GM21381 (cell line): ENCODE measurements around the gene FAM3C.
A peak's percentile ranks its signal among the peaks of the same experiment; 100 is the strongest.

ENCODE experiments used
- ATAC-seq: cut with Tn5 transposase; IDR thresholded peaks from one replicate; pipeline ENCODE4 v1.9.1; 2021; ENCODE audit warnings: mild to moderate bottlenecking, moderate library complexity; ENCODE audit not compliant: unreplicated experiment

FAM3C gene

GRCh38 chr7:121411597-121411979, 15.5 kb upstream of the FAM3C start:
- ATAC-seq = no peak

DNA sequence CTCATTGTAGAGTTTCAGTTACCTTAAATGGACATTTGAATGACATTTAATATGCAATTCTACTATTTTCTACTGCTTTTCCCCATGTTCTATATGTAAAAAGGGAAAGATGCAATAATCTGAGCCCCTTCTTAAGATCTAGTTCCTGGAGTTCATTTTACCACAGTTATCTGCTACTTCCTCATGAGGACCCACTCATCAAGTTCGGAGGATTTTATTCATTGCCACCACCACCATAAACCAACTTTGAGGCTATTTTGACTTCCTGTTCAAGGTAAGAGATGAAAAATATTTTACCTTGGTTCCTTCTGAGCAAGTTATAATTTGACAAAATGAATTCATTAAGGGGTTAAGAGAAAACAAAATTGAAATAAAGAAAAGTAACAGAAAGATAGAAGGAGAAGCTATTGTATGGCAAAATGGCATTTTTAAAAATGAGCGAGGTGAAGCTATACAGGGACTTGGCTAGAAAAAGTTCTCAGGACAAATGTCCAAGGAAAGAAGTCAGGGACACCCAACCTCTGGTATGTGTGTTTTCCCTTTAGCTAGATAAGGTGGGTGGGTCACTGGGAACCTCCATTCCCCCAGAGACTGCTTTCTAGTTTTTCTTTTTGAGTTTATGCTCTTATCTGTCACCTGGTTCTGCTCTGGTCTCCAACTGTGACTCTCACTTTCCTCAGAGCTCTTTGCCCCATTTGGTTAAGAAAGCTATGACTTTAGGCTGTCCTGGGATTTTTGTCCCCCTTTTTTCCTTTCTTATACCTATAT, 14.9 kb upstream of the FAM3C start:
- no peak for ATAC-seq

GRCh38 chr7:121406944-121407343, 10.8 kb upstream of the FAM3C start:
- no peak for ATAC-seq

DNA sequence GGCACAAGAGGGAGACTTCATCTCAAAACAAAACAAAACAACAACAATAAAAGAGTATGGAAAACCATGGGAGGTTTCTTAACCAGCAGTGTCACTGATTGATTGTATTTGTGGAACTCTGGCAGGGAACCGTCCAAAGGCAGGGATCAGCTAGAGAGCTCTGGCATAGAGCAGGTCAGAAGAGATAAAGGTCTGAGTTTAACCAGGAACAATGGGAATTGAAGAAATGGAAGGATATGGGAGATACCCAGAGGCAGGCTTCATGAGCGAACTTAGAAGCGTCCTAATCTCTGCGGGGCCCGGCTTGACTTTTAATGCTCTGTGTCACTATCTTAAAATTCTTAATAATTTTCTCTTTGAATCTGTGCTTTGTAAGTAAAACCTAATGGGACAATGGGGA, 10.4 kb upstream of the FAM3C start:
- ATAC-seq = no peak

DNA sequence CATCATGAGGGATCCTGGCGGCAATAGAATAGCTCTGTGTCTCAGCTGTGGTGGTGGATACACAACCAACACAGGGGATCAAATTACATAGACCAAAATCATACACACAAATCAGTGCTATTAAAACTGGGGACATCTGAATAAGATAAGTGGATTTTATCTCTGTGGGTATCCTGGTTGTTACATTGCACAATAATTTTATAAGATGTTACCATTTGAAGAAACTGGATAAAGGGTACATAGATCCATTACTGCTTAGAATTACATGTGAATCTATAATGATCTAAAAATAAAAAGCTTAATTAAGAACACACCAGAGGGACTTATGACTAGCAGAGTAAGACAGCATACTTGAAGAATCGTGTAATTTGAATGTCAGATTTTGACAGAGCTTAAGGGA, 8.2 kb upstream of the FAM3C start:
- no peak for ATAC-seq

DNA sequence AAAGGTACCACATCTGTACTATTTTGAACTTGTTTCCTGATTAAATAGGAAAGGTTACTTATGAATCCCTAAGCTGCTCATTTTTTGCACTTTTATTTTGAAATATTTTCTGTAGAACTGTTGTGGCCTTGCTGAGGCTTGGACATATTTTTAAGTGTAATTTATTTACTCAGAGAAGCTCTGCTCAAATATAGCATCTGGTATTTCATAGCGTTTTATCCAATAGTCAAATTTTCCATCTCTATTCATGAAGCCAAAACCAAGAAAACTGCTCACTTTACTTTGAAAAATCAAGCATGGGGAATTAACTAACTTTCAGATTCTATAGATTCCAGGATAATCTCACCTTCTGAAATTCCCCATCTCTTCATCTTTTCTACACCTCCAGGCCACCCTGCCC, 6.6 kb upstream of the FAM3C start:
- no peak for ATAC-seq

DNA sequence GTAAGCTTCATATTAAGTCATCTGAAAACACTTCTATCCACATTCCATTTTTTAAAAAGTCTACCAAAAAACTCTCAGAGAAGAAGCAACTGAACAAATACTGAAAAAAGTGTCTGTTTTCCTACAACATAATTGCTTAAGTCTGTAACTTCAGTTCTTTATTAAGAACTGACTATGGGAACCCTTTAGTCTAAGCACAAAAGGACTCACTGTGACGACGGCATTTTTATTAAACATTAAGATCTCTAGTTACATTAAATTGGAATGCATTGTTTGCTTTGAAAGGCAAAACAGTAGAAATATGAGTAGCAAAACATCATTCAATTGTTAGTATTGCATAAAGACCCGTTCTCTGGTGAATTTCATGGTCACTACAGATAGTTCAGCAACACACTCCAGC, 5.8 kb upstream of the FAM3C start:
- ATAC-seq = no peak

- no peak for ATAC-seq
Measured at GRCh38 chr7:121398246-121398645, 2.1 kb upstream of the FAM3C start.

GRCh38 chr7:121397822-121398221, 1.7 kb upstream of the FAM3C start:
- ATAC-seq = no peak

DNA sequence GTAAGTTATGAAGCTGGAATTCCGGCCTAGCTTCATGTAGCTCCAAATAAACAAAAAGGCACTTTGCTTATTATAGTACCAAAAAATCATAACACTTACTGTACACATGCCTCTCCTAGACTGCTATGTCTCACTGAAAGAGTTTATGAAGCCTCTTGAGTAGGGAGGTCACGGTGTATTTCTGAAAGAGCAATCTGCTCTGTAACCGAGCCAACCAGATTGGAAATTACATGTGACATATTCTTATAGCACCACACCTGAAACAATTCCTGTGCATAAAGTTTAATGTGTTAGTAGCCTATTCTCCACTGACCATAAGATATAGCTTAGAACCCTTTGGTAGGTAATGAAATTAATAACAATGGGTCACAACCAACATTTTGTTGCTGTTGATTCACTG, 1.3 kb upstream of the FAM3C start:
- ATAC-seq = no peak

- ATAC-seq = peak; percentile 34
Measured at GRCh38 chr7:121395494-121395960, 581 bp downstream of the FAM3C start.

DNA sequence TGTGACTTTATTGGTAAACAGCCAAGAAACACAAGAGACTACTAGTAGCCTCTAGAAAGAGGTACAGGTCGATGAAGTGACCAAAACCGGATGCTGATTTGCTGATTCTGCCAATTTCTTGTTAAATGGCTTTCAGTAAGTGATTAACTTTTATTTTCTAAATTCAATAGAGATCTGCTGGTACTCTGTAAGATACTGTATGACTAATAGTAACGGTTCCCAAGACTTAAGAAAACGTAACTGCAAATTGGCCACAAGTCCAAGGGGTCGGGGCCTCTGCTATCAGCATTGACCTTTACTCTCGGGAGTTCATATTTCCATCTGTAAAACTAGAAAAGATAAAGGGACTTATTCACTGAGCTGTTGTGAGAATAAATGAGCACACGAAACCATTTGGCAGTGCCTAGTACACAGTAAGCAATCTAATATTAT, 1.4 kb downstream of the FAM3C start:
- ATAC-seq = peak; percentile 22

- no peak for ATAC-seq
Measured at GRCh38 chr7:121393005-121393366, 3.1 kb downstream of the FAM3C start.

DNA sequence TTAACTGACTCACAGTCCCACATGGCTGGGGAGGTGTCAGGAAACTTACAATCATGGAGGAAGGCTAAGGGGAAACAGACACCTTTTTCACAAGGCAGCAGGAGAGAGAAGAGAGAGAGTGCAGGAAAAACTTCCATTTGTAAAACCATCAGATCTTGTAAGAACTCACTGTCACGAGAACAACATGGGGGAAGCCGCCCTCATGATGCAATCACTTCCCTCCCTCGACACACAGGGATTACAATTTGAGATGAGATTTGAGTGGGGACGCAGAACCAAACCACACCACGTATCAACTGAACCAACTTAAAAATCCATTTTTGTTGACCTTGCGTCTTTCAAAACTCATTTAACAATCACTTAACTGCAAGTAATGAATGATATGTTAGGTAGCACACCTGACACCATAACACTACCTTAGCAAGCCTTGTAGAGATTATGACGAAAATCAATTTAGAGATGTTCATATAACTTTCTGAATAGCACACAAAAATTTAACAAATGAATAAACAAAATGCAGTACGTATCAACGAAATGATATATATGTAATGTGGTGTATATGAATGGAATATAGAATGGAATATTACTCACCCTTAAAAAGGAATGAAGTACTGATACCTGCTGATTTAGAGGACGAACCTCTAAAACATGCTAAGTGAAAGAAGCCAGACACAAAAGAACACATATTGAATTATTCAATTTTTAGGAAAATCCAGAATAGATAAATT, 3.7 kb downstream of the FAM3C start:
- no peak for ATAC-seq

DNA sequence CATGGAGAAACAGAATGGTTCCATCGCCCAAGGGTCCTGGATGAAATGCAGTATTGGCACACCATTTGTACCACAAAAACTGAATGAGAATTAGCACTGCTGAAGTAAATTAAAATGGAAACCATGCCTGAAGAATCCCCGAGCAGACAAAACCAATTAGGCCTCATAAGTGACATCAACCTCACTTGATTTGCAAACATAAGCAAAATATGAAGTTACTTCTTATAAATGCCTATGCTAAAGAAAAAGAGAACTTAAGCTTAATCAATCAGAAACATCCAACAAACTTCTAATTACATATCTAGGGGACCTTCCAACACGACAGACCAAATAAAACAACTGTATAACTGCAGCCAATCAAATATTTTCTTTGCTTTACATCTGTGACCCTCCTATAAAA, 4.4 kb downstream of the FAM3C start:
- no peak for ATAC-seq

- no peak for ATAC-seq
Measured at GRCh38 chr7:121390617-121391016, 5.5 kb downstream of the FAM3C start.

DNA sequence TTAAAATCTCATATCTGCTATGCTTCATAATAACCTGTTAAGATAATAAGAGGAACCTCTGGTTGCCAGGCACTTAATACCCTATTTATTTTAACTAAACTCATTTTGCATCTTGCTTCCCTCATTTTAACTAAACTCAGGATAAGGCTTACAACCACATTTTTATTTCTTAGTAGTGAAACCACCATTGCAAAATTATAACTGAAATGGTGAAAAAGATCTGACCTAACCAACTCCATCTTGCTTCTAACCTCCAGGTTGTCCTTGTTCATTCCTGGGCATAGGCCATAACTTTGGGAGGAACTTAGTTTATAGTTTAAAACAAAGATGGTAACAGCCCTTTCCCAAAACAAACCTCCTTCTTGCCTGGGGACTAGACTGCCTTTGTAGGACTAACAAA, 6.0 kb downstream of the FAM3C start:
- no peak for ATAC-seq

GRCh38 chr7:121388950-121389349, 7.2 kb downstream of the FAM3C start:
- ATAC-seq = no peak

GRCh38 chr7:121385800-121386179, 10.3 kb downstream of the FAM3C start:
- peak; percentile 91 for ATAC-seq

DNA sequence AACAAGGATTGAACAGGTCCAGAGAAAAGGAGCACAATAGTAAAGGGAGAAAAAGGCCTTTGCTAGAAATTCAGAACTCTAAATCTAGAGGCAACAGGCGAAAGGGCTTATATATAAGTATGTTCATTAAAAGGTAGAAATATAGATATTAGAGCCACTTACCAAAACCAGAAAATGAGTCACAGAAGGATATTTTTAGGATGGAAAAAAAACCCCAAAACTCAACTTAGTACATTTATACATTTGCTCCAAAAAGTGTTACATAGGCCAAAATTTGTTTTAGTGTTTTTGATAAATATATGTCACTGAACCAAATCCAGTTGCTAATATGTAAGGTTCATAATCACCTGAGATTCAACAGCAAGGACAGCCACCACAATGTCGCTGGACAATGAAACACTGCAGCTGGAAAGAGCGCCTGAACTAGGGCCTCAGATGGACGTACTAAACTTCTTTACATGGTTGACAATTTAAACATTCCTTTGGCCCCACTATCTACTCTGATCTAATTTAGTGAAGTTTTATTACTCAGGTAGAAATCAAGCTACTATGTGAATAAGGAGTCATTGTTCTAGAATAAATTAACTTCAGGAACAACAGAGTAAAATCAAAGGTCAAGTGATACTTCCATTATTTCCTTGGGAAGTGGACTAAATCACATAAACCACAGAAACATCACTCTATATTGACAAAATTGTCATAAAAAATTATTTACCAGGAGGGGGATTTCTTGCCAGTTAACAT, 10.9 kb downstream of the FAM3C start:
- no peak for ATAC-seq

- no peak for ATAC-seq
Measured at GRCh38 chr7:121384265-121384664, 11.8 kb downstream of the FAM3C start.
